Measurements from ENCODE around the gene GBGT1.

GBGT1 gene

DNA sequence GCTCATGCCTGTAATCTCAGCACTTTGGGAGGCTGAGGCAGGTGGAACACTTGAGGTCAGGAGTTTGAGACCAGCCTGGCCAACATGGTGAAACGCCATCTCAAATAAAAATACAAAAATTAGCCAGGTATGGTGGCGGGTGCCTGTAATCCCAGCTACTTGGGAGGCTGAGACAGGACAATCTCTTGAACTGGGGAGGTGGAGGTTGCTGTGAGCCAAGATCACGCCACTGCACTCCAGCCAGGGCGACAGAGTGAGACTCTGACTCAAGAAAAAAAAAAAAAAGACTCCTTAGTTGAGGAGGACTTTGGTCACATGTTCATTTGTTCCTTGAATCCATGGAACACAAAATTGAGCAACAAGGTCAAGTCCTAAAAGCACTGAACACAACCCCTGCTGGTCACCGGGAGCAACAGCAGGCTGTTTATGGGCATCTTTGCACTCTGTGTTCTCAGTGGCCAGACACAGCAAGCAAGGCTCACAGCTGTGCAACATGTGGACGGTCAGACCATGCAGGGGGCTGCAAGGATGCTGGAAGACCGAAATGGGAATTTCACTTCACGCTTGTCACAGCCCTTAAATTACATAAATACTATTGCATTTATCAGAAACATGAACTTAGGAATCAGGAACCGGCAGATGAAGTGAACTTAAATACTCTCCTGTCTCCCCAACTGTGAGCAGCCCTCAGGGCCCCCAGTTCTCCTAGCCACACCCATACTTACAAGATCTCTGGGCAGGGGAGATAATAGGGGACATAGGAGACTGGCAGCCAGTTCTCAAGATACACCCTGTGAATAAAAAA lies 2.8 kb downstream of the GBGT1 start:
- peak; percentile 37 for DNase-seq

DNA sequence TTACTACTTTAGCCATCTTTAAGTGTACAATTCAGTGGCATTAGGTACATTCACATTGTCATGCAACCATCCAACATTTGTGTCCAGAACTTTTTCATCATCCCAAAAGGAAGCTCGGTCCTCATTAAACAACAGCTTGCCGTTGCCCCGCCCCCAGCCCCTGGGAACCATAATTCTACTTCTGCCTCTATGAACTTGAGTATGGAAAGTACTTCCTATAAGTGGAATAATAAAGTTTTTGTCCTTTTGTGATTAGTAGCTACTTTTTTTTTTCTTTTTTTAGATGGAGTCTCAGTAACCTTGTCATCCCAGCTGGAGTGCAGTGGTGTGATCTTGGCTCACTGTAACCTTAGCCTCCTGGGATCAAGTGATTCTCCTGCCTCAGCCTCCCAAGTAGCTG lies 5.0 kb downstream of the GBGT1 start:
- no peak for DNase-seq

DNA sequence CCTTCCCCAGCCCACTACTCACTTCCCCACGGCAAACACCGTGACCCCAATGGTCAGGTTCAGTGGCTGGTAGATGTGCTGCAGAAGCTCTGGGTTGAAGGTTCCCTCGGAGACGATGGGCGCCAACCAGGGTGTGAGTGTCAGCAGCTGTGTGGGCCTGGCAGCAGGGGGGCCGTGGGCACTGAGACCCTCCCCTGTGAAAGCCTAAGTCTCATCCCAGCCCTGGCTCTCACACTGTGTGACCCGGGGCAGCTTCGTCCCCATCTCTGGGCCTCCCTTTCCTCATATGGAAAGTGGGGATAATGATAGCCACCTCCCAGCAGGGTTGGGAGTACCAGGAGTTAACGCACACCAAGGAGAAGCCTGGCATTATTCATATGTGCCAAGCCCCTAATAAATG lies 8.6 kb downstream of the GBGT1 start:
- no peak for DNase-seq

DNA sequence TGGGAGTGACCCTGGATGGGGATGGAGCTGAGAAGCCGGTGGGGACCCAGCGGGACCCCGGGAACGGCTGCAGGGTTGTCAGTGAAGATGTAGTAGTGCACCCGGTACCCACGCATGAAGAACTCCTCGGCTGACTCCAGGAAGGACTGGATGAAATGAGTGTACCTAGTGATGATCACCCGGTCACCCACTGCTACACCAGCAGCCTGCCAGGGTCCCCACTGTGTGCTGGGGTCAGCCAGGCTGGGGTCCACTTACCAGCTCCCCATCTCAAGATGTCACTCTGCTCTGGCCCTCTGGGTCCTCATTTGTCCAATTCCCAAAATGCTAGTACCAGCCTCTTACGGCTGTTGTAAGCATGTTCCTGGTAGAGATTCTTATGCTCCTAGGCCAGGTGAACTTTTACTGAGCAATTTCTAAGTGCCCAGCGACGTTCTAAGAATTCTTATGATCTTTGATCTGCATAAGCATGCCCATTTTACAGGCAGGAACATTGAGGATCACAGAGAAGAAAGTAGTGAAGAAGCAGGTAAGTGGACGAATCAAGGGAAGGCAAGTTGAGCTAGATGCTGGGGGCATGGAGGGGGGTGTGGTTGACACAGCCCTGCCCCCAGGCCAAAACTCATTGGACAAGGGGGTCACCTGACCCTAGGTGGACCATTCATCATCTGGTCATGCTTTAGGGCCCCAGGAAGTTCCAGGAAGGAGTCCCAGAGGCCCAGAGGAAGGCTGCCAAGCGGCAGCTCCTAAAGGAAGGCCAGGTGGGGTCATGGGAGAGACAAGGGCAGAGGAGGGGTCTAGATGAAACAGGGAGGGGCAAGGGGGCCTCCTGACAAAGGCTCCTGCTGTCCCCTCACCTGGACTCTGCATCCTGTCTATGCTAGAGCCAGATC lies 9.4 kb downstream of the GBGT1 start:
- no peak for DNase-seq

DNA sequence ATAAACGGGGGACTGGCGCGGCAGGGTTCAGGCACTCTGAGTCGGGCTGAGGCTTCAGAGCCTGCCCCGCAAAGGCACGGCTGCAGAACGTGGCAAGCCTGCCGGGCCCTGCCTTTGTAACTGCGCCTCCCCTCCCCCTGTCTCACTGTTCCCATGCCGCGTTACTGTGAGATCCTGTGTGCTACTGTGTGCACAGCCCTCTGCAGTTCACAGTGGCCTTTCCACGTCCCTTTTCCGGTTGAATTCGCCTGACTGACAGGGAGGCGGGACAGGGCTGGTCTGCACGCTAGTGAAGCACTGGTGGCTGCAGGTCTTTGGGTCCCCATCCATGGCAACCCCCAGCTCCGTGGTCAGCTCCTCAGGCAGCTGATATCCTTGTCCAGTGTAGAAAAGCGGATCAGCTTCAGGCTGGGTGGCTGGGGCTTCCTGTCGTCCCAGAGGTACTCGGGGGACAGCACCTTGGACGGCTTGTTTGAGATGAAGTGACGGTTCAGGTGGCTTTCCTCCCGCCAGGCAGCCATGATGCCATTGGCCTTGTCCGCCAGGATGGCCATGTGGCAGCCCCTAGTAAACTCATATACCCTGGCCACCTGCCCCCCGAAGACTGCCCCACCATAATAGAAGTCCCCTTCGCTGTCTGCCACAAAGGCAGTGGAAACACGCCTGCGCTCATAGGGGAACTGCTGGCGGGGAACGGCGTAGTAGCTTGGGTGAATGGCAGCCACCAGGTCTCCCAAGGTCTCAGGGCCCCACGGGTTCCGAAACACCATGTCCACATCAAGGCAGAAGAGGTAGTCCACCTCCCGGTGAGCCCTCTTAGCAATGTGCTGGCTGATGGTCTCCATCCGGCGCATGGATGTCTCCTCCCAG lies 10.3 kb downstream of the GBGT1 start:
- DNase-seq = no peak

DNA sequence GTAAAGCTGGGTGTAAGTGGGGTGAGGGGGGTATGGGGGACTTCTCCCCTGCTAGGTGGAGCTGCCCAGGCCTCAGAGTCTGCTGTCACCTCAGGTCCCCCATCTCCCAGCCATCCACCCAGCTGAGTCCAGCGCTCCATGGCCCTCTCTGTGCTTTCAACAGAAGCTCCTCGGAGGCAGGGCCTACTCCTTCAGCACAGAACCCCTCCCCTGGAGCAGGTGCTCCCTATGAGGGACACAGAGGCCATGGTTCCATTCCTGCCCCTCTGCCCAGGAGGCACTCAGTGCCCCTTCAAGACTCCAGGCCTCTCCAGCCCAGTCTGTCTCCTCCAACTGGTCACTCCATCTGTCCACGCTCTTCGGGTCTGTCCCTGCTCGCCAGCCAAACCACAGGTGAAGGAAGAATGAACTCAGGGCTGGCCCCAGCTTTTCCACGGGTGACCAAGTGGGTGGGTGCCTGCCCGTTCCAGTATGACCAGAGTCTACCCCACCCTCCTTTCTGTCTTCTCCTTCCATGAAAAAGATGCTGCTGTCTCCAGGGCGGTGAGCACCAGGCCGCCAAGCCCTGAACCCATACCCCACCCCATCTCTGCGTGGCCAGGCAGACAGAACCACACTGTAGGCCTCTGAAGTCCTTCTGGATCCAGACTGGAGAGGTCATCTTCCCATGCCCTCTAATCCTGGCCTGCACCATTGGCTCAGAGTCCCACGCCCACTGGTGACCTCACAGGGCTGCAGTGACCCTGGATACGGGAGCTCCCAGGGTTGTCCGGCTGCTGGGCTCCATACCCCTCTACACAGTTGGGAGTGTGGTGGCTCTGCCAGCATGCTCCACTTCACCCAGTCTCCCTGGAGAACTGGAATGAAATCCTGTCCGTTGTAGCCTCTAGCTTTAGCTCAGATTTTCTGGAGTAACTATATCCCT lies 11.9 kb downstream of the GBGT1 start:
- no peak for DNase-seq

DNA sequence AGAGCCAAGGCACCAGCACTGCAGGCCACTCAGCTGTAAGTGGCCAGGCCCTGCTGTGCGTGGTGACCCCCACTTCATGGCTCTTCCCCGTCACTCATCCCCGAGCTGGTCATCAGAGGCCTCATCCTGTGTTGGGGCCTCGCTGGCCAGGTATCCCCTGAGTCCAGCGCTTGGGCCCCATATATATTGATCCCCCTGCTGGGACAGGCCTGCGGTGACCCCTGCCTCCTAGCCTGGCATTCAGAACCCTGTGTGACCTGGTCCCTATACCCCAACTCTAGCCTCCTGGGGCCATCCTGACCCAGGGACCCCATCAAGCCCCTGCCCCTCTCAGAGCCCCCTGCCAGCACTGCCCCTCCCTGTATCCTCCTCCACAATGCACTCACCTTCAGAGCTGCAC lies 12.7 kb downstream of the GBGT1 start:
- DNase-seq = no peak

DNA sequence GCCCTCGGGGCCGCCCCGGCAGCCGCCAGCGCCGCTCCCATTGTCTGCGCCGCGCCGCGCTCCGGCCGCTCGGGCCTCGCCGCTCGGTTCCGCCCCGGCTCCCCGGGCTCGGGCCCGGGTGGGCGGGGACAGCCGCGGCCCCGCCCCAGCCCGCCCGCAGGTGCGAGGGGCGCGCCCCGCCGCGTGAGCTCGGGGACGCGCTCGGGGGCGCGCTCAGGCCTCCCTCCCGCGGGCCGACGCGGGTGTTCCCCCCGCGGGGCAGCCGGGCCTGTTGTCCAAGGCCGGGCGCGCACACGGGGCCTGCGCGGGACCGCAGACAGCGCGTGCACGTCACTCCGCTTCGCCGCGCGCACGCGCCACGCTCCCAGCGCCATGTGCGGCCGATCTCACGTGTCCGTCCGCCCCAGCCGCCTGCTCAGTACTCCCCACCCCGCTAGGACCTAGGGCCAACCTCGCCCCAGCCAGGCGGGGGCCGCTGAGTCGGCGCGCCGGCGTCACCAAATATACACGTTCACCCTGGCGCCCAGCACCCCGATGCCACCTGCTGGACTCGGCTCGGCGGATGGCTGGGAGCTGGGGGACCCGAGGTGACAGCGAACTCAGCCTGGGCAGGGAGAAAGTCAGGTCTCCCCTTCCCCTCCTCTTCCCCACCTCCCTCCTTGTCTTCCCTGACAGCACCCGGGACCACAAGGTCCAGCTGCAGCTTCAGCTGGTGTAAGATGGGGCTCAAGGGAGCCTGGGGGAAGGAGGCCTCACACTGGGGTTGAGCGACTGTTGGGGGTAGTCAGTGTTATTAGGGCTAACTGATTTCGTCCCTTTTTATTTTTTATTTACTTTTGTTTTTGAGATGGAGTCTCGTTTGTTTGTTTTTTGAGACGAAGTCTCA lies 14.3 kb downstream of the GBGT1 start:
- peak; percentile 73 for DNase-seq

DNA sequence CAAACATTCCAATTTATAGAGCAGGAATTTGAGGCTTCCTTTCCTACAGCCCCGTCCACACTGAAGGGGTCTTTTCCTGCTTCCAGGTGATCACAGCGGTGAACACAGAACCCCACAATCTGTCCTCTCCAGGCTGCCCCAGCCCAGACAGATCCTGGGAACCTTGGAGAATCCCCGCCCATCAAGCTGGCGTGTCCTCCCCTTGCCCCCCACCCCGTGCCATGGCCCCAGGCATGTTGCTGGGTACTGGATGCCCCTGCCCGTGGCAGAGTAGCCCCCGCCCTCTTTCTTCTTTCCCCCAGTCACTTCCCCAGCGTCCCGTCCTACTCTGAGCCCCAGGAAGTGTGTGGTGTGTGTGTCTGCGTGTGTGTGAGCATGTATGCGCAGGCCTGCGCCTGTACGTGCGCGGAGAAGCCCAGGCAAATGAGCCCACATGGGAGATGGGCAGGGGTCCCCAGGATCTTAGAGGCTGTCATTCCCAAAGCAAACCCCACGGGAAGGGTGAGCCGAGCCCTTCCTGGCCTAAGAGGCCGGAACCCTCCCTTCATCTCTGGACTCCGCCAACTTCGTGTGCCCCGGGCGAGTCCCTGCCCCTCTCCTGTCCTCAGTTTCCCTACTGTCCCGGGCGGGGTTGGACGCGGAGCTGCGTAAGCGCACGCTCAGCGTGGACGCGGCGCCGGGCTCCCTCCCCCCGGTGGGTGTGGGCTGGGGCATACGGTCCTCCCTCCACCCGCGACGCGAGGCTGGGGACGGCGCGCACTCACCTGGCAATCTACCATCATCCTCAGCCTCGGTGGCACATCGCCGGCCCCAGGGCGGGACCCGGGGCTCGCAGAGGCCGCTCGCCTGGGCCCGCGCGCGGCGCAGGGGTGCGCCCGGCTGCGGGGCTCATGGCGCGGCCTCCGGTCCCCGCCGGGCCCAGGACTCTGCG lies 15.2 kb downstream of the GBGT1 start:
- DNase-seq = no peak

DNA sequence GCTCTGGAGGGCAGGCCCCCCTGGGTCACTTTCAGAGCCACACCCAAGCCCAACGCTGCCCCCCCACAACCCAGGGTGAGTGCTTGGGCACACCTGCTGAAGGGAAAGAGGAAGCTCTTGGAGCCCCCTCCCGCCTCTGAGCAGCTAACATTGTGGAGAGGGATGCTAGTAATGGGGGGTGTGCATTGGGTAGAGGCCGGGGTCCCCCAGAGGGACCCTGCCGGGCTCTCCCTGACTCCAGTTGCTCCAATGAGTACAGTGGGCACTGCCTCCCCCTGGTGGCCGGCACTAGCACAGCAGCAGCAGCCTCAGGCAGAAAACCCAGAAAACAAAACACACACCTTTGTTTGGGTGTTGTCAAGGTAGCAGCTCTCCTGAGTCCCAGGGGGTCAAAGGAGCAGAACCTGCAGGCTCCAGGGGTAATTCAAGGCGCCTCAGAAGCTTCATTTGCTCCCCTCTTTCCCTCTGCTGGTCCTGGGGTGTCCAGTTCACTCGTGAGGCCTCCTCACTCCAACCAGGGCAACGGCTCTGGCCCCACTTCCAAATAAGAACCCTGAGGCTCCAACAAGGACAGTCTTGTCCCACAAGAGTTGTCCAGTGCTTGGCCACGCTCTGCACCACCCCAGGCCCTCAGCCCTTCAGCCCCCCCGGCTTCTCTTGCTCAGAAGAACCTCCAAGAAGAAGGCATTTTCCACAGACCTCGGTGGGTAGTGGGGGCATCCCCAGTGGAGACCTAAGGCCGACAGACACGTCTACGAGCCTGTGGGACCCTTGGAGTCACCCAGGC lies 16.1 kb downstream of the GBGT1 start:
- peak; percentile 58 for DNase-seq

DNA sequence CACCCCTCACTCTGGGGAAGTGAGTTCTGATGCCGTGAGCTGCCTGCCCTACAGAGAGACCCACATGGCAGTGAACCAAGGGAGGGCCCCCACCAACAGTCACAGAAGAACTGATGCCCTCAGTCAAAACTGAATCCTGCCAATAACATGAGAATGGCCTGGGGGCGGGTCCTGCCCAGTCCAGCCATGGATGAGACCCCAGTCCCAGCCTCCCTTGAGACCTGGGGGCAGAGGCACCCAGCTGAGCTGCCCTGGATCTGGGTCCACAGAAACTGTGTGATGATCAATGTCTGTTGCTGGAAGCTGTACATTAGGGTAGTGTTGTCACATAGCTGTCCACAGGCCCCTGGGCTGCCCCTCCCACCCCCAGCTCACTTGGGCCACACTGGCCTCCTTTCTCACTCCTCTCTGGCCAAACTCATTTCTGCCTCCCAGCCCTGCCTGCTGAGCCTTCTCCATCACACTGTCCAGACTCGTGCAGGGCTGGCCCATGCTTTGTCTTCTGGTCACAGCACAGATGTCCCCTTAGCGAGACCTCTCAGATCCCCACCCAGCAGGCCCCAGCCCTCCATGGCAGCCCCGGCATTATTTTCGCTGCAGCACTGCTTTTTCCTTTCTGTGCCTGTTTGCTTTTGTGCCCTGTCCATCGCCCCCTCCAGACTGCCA lies 16.8 kb downstream of the GBGT1 start:
- DNase-seq = no peak

DNA sequence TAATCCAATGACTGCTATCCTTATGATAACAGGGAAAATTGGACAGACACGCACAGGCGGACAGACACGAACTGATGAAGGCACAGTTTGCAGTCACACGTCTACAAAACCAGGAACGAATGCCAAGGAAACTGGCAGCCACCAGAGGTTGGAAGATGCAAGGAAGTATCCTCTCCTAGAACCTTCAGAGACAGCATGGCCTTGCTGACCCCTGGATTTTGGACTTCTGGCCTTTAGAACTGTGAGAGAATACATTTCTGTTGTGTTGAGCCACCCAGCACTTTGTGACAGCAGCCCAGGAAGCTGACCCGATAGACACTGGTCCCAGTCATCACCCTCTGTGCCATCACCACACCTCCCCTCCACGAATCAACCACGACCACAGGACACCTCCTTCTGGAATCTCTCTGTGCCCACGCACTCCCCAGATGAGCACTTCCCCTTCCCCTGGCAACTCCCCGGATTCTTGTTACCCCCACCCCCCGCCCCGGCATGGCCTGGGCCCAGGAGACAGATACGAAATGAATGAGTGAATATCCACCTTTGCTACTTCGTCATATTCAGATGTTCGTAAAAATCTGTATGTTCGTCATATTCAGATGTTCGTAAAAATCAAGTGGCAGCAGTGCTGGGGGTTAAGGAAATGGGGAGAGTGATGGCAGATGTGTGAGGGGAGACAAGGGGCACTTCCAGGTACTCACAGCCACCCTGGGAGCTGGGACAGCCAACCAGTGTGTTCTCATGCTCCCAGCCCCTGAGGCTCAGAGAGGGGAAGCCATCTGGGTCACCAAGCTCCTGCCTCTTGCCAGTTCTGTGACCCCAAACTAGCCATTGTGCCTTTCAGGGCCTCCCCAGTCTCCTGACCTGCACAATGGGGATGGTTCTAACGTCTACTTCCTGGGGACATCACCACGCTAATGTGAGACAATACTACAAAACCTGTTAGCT lies 18.5 kb downstream of the GBGT1 start:
- no peak for DNase-seq

DNA sequence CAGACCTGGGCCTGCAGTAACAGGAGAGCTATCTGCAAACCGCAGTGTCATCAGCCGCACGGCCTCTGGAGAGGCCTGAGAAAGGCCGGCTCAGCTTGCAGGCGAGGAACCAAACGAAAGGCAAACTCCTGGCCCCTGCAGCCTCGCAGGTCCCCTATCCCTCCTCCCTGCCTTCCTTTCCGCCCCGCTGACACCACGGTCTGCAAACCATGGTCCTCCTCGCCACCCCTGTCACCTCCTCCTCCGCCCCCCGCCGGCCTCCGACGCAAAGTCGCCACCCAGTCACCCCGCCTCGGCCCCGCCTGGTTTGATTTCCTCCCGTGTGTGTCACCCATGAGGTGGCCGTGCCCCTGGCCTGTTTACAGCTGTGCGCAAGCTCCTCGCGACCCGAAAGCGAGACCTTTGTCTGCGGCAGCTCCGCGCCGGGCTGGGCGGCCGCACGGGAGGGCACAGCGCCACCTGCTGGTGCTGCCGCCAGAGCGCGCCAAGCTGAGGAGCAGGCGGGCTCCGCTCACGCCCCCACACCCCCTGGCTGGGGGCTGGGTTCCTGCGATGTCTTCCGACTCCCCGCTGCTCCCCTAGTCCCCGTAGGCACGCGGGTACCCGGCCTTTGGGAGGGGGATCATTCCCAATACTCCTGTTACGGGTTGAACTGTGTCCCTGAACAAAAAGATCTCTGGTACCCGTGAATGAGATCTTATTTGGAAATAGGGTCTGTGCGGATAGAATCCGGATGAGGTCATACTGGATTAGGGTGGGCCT lies 19.4 kb downstream of the GBGT1 start:
- peak; percentile 46 for DNase-seq

DNA sequence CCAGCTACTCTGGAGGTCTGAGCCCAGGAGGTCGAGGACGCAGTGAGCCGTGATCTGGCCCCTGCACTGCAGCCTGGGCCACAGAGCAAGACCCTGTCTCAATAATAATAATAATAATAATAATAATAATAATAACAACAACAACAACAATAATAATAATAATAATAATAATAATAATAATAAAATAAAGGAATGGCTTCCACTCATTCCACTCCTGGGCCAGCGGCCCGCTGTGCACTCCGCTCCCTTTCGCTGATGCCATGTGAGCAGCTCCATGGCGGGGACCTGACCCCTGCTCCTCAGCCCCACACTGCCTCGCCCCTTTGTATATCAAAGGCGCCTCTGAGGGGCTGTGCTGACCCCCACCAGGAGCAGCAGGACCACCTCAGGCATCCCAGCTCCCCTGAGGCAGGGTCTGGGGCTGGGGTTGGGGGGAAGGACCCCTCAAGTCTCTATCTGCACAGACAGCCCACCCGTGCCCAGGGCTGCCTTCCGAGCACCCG lies 20.0 kb downstream of the GBGT1 start:
- no peak for DNase-seq

DNA sequence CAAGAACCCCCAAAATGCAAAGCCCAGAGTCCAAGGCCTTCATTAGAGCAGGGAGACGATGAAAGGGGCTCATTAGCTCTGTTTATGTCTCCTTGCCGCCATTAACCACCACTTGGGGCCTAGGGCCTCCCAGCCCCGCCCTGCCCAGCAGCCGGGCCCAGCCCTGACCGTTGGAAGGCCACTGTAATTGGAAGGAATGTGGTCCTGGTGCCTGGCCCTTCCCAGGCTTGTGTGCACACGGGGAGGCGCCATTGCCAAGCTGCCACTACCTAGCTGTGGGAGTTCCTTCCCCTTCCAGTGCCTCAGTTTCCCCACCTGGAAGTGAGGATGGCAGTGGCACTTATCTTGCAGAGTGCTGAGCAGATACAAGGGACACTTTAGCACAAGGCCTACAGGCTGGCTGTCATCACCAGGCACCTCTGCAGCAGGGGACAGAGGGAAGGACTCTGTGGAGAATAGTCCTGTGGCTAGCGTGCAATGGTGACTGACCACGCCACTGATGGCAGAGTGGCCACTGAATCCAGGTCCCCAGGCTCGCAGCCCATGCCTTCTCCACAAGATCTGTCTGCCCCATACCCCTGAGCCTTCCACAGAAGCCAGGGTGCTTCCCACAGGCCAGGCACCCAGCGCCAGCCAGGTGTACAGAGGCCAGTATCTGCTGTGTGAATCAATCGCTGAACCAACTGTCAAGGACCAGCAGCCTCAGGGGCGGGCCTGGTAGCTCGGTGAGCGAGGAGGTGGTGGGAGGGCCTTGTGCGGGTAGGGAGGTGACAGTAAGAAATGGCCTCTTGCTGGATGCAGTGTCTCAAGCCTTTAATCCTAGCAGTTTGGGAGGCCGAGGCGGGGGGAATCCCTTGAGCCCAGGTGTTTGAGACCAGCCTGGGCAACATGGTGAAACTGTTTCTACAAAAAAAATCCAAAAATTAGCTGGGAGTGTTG lies 20.8 kb downstream of the GBGT1 start:
- DNase-seq = no peak
